NCI-H128 (cell line): ENCODE measurements around the gene ARF3.

ENCODE experiments used
- DNase-seq: peaks from one replicate; lab custom pipeline; 2025; ENCODE audit not compliant: unreplicated experiment; lab: John Stamatoyannopoulos, UW

ARF3 gene

DNA sequence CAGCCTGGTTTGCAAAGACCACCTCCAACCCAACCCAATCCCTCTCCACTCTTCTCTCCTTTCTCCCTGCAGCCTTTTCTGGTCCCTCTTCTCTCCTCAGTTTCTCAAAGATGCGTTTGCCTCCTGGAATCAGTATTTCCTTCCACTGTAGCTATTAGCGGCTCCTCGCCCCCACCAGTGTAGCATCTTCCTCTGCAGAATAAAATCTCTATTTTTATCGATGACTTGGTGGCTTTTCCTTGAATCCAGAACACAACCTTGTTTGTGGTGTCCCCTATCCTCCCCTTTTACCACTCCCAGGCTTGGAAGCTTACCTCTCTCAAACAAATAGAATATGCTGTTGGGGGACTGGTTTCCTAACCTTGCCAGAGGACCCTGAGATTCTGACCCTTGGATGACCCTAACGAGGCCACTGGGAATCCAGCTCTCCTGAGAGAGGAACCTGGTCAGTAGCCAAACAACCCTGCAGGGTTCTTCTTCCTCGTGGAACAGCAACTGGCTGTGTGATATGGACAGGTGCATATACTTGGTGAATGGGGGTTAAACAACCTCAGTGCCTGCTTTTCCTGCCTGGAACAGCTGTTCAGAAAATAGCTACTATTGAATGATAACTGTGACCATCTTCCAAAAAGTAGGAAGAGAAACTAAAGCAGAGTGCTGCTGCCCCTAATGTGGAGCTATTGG, 25.3 kb upstream of the ARF3 start:
- DNase-seq, result no peak

DNA sequence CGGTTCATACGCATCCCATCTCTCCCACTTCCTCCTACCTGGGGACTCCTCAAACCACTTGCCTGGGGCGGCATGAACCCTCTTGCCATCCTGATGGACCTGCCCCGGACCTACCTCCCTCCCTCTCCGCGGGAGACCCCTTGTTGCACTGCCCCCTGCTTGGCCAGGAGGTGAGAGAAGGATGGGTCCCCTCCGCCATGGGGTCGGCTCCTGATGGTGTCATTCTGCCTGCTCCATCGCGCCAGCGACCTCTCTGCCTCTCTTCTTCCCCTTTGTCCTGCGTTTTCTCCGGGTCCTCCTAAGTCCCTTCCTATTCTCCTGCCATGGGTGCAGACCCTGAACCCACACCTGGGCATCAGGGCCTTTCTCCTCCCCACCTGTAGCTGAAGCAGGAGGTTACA, 24.5 kb upstream of the ARF3 start:
- no peak for DNase-seq

GRCh38 chr12:48980953-48981756, 23.9 kb upstream of the ARF3 start:
- no peak for DNase-seq

DNA sequence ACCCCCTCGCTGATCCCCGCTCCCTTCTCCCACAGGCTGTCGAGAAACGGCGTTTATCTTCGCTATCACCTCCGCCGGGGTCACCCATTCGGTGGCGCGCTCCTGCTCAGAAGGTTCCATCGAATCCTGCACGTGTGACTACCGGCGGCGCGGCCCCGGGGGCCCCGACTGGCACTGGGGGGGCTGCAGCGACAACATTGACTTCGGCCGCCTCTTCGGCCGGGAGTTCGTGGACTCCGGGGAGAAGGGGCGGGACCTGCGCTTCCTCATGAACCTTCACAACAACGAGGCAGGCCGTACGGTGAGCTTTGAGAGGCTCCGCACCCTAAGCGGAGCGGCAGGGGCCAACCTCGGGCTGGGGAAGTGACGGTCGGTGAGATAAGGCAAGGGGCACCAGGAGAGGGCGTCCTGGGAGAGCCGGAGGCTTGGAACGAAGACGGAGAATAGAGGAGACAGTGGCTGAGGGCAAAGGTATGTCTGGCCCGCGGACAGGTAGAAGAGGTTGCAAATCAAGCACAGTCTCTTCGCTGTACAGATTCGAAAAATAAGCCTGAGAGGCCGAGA, 23.2 kb upstream of the ARF3 start:
- no peak for DNase-seq

DNA sequence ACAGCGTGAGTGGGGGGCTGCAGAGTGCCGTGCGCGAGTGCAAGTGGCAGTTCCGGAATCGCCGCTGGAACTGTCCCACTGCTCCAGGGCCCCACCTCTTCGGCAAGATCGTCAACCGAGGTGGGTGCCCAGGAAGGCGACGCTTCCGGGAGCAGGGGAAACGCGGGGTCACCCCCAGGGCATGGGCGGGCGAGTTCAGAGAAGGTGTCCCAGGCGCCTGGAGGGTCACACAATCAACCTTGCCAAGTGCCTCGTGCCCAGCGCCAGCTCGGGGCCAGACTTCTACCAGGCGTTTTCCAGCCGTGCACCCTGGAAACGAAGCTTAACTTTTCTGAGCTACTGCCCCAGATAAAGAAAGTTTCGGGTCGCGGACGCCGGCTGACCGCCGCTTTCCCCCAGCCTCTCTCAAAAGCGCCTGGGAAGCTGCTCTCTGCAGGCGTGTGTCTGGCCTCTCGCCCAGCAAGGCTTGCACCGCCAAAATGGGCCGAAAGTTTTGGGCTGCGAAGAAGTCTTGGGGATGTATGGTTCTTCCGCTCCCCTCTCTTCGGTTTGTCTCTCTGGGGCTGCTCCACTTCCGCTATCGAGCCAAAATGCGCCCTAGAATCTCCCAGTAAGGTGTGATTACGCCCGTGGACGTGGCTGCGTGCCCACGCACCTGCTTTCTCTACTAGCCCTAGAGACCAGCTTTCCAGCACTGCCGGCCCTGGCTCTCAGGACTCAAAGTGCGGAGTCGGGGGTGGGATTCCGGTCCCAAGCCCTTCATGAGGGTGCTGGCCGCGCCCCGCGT, 22.5 kb upstream of the ARF3 start:
- no peak for DNase-seq

DNA sequence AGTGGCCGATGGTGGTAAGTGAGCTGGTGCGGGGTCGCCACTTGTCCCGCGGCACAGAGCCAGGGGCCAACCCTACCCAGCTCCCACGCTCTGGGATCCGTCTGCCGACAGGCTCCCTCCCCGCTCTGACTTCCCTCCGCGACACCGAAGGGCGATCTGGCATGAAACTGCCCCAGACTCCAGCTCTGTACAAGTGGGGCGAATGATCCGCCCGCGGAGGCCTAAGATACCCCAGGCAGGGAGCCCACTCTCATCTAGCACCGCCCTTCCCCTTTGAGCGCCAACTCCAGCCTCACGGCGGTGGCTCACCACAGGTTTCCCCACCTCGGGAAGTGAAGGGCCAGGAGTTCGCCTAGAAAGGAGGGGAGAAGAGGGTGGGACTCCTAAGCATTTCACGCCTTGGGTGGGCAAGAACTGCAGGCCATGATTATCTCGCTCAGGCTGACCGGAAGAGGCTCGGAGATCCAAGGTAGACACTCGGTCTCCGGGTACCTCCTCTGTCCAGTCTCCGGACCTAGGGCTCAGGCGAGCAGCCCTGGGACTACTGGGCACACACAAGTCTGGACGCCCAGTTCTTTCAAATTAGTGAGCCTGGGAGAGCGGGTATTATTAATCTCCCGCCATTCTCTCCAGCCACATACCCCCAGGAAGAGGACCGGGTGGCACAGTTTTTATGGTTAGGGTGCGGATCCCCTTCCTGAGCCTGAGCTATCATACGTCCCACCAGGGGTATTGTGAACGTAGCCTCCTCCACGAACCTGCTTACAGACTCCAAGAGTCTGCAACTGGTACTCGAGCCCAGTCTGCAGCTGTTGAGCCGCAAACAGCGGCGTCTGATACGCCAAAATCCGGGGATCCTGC, 21.7 kb upstream of the ARF3 start:
- no peak for DNase-seq

DNA sequence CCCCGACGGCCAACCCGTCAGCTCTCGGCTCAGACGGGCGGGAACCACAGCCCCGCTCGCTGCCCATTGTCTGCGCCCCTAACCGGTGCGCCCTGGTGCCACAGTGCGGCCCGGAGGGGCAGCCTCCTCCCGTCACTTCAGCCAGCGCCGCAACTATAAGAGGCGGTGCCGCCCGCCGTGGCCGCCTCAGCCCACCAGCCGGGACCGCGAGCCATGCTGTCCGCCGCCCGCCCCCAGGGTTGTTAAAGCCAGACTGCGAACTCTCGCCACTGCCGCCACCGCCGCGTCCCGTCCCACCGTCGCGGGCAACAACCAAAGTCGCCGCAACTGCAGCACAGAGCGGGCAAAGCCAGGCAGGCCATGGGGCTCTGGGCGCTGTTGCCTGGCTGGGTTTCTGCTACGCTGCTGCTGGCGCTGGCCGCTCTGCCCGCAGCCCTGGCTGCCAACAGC, 21.0 kb upstream of the ARF3 start, which contains the start of gene WNT1:
TSS of gene WNT1 (plus strand) at position 32 of the 450 bp plus-strand sequence. CDS start at position 361, 329 bp downstream.
- no peak for DNase-seq

DNA sequence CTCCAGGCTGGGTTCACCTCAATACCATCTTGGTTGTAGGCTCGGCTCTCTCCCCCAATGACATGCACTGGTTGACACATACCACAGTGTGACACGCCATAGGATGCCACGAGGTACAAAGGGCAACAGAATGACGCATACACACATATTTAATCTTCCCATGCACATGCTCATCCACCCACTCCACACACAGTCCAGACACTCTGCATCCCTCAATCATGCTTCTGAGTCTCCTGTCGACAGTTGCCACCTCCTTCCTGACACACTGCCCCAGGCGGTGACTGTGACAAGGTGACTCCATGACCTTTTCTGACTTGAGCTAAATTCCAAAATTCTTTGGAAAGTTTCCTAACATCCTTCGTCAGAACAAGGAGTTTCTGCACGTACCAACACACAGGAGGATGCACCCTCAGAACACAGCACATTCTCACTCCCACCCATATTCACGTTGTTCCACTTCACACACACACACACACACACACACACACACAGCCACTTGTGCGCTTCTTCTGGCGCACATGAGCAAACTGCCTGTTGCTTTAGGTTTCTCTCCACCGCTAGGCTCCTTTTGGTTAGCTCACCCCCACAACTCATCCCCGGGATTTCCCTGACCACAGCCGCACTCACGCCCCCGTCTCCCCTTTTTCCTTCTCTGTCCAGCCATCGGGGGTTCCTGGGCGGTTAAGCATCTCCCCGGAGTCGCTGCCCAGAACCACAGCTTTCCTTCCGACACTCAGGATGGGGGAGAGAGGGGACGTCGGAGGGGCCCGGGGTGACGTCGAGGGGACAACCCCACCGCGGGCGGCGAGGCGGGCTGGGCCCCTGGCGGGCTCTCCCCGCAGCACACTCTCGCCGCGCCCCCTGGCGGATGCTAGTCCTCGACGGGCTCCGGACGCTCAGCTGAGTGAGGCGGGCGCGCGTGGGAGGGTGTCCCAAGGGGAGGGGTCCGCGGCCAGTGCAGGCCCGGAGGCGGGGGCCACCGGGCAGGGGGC, 20.3 kb upstream of the ARF3 start:
- DNase-seq, result no peak

DNA sequence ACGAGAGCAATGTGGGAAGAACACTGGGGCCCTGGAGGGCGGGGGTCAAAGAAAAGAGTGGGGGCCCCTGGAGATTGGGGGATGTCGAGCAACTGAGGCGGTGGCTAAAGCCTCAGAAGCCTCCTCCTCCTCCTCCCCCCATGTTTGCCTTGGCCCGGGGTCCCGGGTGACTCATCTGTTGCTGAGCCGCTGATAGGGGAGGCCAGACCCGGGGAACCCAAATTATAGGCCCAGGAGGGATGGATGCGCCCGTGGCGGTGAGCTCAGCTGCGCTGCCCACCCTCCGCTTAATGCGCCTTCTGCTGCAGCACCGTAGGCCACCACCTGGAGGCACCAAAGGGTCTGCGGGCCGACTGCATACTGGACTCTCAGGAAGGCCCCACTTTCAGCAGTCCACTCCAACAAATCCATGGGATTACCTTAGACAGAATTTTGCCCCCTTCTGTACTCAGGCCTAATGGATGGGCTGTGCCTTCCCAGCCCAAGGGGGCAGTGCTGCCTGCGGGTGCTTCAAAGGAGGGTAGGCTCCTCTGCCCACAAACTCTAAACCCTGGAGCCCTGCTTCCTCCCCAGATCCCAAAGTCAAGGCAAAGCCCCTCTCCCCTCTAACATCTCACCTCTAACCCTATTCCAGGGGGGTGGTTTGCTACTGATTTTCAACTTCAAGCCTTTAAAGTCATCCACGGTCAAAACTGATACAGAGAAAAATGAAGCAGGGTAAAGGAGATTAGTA, 16.8 kb upstream of the ARF3 start:
- DNase-seq, result no peak

DNA sequence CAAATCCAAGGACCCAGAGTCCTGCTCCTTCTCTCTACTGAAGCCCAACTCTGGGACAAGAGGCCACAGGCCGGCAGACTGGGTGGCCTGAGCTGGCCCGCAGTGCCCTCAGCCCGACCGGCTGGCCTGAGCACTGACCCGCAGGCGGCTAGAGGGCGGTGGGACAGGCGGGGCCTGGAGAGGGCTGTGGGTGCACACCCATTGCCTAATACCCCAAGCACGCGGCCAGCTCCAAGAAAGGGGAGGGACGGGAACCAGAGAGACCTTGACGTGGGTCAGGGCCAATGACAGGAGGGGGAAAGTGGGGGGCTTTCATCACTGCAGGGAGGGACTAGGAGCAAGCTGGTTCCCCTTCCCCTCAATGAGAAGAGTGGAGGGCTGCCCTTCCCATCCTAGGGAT, 16.2 kb upstream of the ARF3 start:
- DNase-seq, result no peak

GRCh38 chr12:48972952-48973483, 15.7 kb upstream of the ARF3 start:
- DNase-seq, result no peak

- no peak for DNase-seq
These were observed 15.1 kb upstream of the ARF3 start for GRCh38 chr12:48972213-48972951.

DNA sequence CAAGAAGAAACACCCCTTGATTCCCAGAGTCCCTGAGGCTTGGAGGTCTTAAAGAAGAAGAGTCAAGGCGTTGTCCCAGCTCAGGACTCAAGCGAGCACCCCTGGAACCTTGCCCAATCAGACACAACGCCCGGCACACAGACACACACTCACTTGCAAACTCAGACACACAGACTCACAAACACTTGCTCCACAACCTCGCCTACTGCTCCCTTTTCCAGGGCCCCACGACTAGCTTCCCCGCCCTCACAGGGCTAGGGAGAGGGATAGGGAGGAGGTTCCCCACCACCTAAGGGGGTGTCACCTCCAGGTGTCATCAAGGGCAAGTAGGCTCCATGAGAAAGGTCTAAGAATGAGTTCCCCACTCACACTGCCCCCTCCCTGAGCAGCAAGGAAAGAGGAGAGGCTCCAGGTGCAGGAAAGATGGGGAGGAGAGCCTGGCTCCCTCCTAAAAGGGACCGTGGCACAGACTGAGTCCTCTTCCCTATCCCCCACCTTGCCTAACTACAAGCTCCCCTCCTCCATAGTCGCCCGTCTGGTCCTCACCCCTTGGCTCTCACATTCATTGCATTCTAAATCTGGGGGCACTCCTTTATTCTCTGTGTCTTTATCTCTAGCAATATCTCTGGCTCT, 13.5 kb upstream of the ARF3 start:
- no peak for DNase-seq

- DNase-seq, result no peak
These were observed 12.8 kb upstream of the ARF3 start for GRCh38 chr12:48969833-48970701.

DNA sequence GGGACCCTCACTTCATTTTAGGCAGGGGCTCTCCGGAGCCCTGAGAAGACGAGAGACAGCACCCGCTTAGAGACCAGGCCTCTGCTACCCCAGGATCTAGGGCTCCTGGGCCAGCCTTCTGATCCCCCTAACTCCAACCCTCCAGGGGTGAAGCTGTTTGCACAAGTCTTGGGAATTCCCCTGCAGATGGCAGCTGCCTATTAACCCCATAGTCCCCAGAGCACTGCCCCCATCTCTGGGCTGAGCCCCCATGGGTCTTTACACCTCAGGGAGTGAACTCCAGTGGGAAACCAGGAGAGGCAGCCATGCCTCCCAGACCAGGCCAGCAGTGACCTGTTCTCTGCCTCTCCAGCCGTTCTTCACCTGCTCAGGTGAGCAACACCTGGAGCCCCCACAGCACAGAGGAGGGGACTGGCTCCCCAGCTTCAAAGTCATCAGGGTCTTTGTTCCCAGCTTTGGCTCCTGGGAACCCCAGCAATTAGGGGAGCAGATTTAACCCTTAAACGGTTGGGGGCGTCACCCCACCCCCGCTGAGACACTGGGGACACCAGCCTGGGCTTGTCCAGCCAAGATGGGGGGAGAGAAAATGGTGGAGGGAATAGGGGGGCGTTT, 12.0 kb upstream of the ARF3 start:
- no peak for DNase-seq

- no peak for DNase-seq
These were observed 11.2 kb upstream of the ARF3 start for GRCh38 chr12:48968467-48968866.
